Stomach (tissue), 9 donors: ENCODE data around the gene RFFL. TPM values are rescaled to one million over a fixed set of nuclear protein-coding genes. Genes with fewer than 3 reads are reported as not detected.
A peak's percentile ranks its signal among the peaks of the same experiment; 100 is the strongest.
"Not testable (repeated sequence)": the region's sequence is repeated elsewhere in the genome, so short reads cannot be mapped to it uniquely, and the experiment has no call there.

Experiments
- DNase-seq, 2 donors: peaks; one replicate each; pipeline versions ENCODE4 v3.0.0 to v3.0.0-alpha.2; 2013 to 2019
- H3K27ac ChIP-seq, 5 donors: fragments of 200-600 bp in 4 of 5; sonication (generic) in 4 of 5; one replicate each; pipeline ENCODE4 v1.5.1; 2013 to 2019; ENCODE audit warnings: mild to moderate bottlenecking in 1 of 5, moderate library complexity in 1 of 5
- H3K27me3 ChIP-seq, 3 donors: fragments of 200-600 bp; sonication (generic); one replicate each; pipeline ENCODE4 v1.5.1; 2017 to 2019; ENCODE audit warnings: mixed run types in 1 of 3
- H3K36me3 ChIP-seq, 4 donors: fragments of 200-600 bp; sonication (generic); 1 replicate in 3 of 4; 2 replicates in 1 of 4; pipeline ENCODE4 v1.5.1; 2016 to 2019
- H3K4me1 ChIP-seq, 4 donors: fragments of 200-600 bp; sonication (generic); one replicate each; pipeline ENCODE4 v1.5.1; 2016 to 2019
- H3K4me3 ChIP-seq, 4 donors: fragments of 200-600 bp; sonication (generic) in 3 of 4; one replicate each; pipeline ENCODE4 v1.5.1; 2016 to 2019; ENCODE audit warnings: mild to moderate bottlenecking in 1 of 4
- H3K9me3 ChIP-seq, 4 donors: fragments of 200-600 bp; sonication (generic); one replicate each; pipeline ENCODE4 v1.5.1; 2016 to 2019
- CTCF ChIP-seq, 7 experiments: fragments of 450-650 bp in 4 of 7; fragments of 200-600 bp in 3 of 7; sonication (generic) in 3 of 7; IDR thresholded peaks; one replicate each; pipeline ENCODE4 v1.5.1; 2016 to 2019; ENCODE audit warnings: antibody characterized with exemption in 7 of 7, control low read depth in 2 of 7, mild to moderate bottlenecking in 1 of 7
- EP300 ChIP-seq: sonication (generic); formaldehyde crosslinking; IDR thresholded peaks from one replicate; pipeline ENCODE4 v1.6.1; 2017; ENCODE audit warnings: antibody characterized with exemption
- POLR2A ChIP-seq, 4 donors: fragments of 450-650 bp; IDR thresholded peaks; one replicate each; pipeline ENCODE4 v1.6.1; 2016; ENCODE audit warnings: antibody characterized with exemption in 4 of 4, control low read depth in 2 of 4, mild to moderate bottlenecking in 1 of 4, moderate library complexity in 1 of 4
- POLR2AphosphoS5 ChIP-seq, 3 donors: sonication (generic); formaldehyde crosslinking; IDR thresholded peaks; one replicate each; pipeline ENCODE4 v1.6.1; 2016; ENCODE audit warnings: antibody characterized with exemption in 3 of 3
- WGBS, 5 donors: extraction: QIAGEN DNeasy Blood & Tissue Kit in 3 of 5; methylation state at CpG; one replicate each; pipeline versions ENCODE4 v1.1.5 to v1.1.7; 2013 to 2018; 5-methylcytosine and 5-hydroxymethylcytosine counted together
- intact Hi-C: fragments of 100-400 bp; cut with DNase I; formaldehyde crosslinking; loops from one replicate; pipeline ENCODE4 v1.15.1; 2023; ENCODE audit warnings: low total_unique reads
- polyA plus RNA-seq, 3 donors: library from polyadenylated mRNA; stranded (reverse); fragments of 200-250 nt; gene quantifications; one replicate each; pipeline ENCODE4 v1.2.3, GENCODE V29; 2013
- total RNA-seq, 5 donors: library from RNA; depleted of rRNA; stranded (reverse); fragments of >200 nt; gene quantifications; one replicate each; pipeline versions ENCODE4 v1.1.0 to v1.2.3, GENCODE V29; 2014 to 2016
- donor health status: healthy with polysubstance abuse.
- donor health status: Bipolar disorder and iron deficiency.
- donor health status: healthy.

Gene RFFL
- total and polyA plus RNA-seq, 8 donors = 6.2 to 31.0 (median 13.1) TPM

- Histone ChIP-seq H3K9me3 (no peaks in the 10 kb centered on the region), H3K36me3 (peaks cover 21 to 96% (median 93%) of the 10 kb centered on the region in 4 donors), H3K4me3 (no peak overlapping the region), H3K4me1 (peaks cover 4 to 39% (median 31%) of the 10 kb centered on the region in 4 donors), H3K27me3 (no peaks in the 10 kb centered on the region), H3K27ac (peak overlapping the region in 4 of 5 donors; percentile 45 to 65 (median 51))
- TF ChIP-seq CTCF (IDR thresholded peaks at IDR 0.05) (no peak), POLR2AphosphoS5 (IDR thresholded peaks at IDR 0.05) (peak in 1 of 3 donors; percentile 9), EP300 (no peak), POLR2A (IDR thresholded peaks at IDR 0.05) (no peak)
- DNase-seq = peak; percentile 66 to 77
- WGBS, 5 donors = 53 to 64% (median 55%) methylated on average over 15 of the region's 15 CpGs
- intact Hi-C loops = loop anchor here (10.0 kb wide), 1 partner anchor 92 kb away; no protein-coding TSS in a partner anchor
These were observed 60.5 kb downstream of the RFFL start for GRCh38 chr17:35002876-35003551.

GRCh38 chr17:35001549-35001948 is 62.0 kb downstream of the RFFL start:
- peaks cover 19 to 88% (median 84%) of the 10 kb centered on the region in 4 donors for H3K36me3 ChIP-seq
- no peaks in the 10 kb centered on the region for H3K27me3 ChIP-seq
- no peak for DNase-seq
- H3K9me3 ChIP-seq = no peaks in the 10 kb centered on the region
- peaks cover 17 to 53% (median 46%) of the 10 kb centered on the region in 4 donors for H3K4me1 ChIP-seq
- H3K27ac ChIP-seq = peak overlapping the region in 3 of 5 donors; percentile 4 to 65 (median 50)
- H3K4me3 ChIP-seq = no peak overlapping the region
- no peak for TF ChIP-seq POLR2A (IDR thresholded peaks at IDR 0.05)
- intact Hi-C loops = loop anchor here (10.0 kb wide), 1 partner anchor 93 kb away; no protein-coding TSS in a partner anchor
- 61 to 77% (median 71%) methylated on average over 2 of the region's 2 CpGs for whole genome bisulfite sequencing, 5 donors

GRCh38 chr17:35000965-35001364 is 62.5 kb downstream of the RFFL start:
- H3K4me3 ChIP-seq, H3K27me3 ChIP-seq, DNase-seq, H3K9me3 ChIP-seq: not testable (repeated sequence)
- peak overlapping the region in 2 of 5 donors; percentile 50 to 65 for H3K27ac ChIP-seq
- 88 to 94% (median 89%) methylated on average over 14 of the region's 14 CpGs for WGBS, 5 donors
- intact Hi-C loops = loop anchor here (10.0 kb wide), 1 partner anchor 94 kb away; no protein-coding TSS in a partner anchor
- peaks cover 17 to 58% (median 51%) of the 10 kb centered on the region in 4 donors for H3K4me1 ChIP-seq
- peaks cover 19 to 88% (median 83%) of the 10 kb centered on the region in 4 donors for H3K36me3 ChIP-seq

- no peak for DNase-seq
- Histone ChIP-seq H3K27me3 (no peaks in the 10 kb centered on the region), H3K4me1 (peaks cover 17 to 58% (median 51%) of the 10 kb centered on the region in 4 donors), H3K36me3 (peaks cover 22 to 90% (median 85%) of the 10 kb centered on the region in 4 donors), H3K4me3 (no peak overlapping the region), H3K9me3 (no peaks in the 10 kb centered on the region), H3K27ac (peak overlapping the region in 1 of 5 donors; percentile 81)
- intact Hi-C loops = no loop called here
- 94 to 100% (median 98%) methylated on average over 2 of the region's 2 CpGs for WGBS, 5 donors
- TF ChIP-seq POLR2A (IDR thresholded peaks at IDR 0.05) (no peak), CTCF (IDR thresholded peaks at IDR 0.05) (no peak), POLR2AphosphoS5 (IDR thresholded peaks at IDR 0.05) (no peak), EP300 (no peak)
These were observed 64.1 kb downstream of the RFFL start for GRCh38 chr17:34999456-34999855.

GRCh38 chr17:34998205-34998604 is 65.3 kb downstream of the RFFL start:
- intact Hi-C loops = no loop called here
- H3K27me3 ChIP-seq = no peaks in the 10 kb centered on the region
- peaks cover 17 to 54% (median 49%) of the 10 kb centered on the region in 4 donors for H3K4me1 ChIP-seq
- no peak for TF ChIP-seq POLR2A (IDR thresholded peaks at IDR 0.05)
- TF ChIP-seq CTCF (IDR thresholded peaks at IDR 0.05) = peak in 5 of 7 experiments; percentile 55 to 86 (median 64)
- TF ChIP-seq EP300 = no peak
- peak in 1 of 3 donors; percentile 69 for TF ChIP-seq POLR2AphosphoS5 (IDR thresholded peaks at IDR 0.05)
- H3K27ac ChIP-seq = peak overlapping the region in 4 of 5 donors; percentile 64 to 81 (median 72)
- DNase-seq = peak; percentile 70 to 87
- H3K4me3 ChIP-seq = no peak overlapping the region
- no peaks in the 10 kb centered on the region for H3K9me3 ChIP-seq
- peaks cover 22 to 90% (median 85%) of the 10 kb centered on the region in 4 donors for H3K36me3 ChIP-seq
- WGBS, 5 donors = 29 to 65% (median 44%) methylated on average over 5 of the region's 5 CpGs
